Duodenal mucosa (tissue), 2 donors: Measurements from ENCODE around the gene VPS8.

ENCODE experiments used
- H3K27ac ChIP-seq: one replicate; pipeline ENCODE4 v1.7.0; 2013; ENCODE audit warnings: low read depth, low read length
- H3K27me3 ChIP-seq, 2 donors: one replicate each; pipeline ENCODE4 v1.7.0; 2013; ENCODE audit warnings: low read length in 2 of 2, control low read depth in 1 of 2; ENCODE audit not compliant: insufficient read depth in 2 of 2, control insufficient read depth in 1 of 2
- H3K36me3 ChIP-seq, 2 donors: one replicate each; pipeline ENCODE4 v1.7.0; 2013; ENCODE audit warnings: low read length in 2 of 2, control low read depth in 1 of 2; ENCODE audit not compliant: insufficient read depth in 2 of 2, control insufficient read depth in 1 of 2
- H3K4me1 ChIP-seq, 2 donors: one replicate each; pipeline ENCODE4 v1.7.0; 2013; ENCODE audit warnings: low read length in 2 of 2, control low read depth in 1 of 2; ENCODE audit not compliant: insufficient read depth in 2 of 2, control insufficient read depth in 1 of 2
- H3K4me3 ChIP-seq, 2 donors: one replicate each; pipeline ENCODE4 v1.7.0; 2013; ENCODE audit warnings: low read length in 2 of 2, low read depth in 1 of 2
- H3K9ac ChIP-seq, 2 donors: one replicate each; pipeline ENCODE4 v1.7.0; 2013; ENCODE audit warnings: low read length in 2 of 2, low read depth in 1 of 2
- H3K9me3 ChIP-seq, 2 donors: one replicate each; pipeline ENCODE4 v1.7.0; 2013; ENCODE audit warnings: low read length in 2 of 2, control low read depth in 1 of 2; ENCODE audit not compliant: control insufficient read depth in 1 of 2

Gene VPS8

GRCh38 chr3:184771301-184772127 is 40.5 kb upstream of the VPS8 start:
- Histone ChIP-seq H3K27me3 (no peaks in the 10 kb centered on the region), H3K4me3 (no peak overlapping the region), H3K36me3 (no peaks in the 10 kb centered on the region), H3K9me3 (no peaks in the 10 kb centered on the region), H3K4me1 (no peaks in the 10 kb centered on the region), H3K9ac (no peak overlapping the region), H3K27ac (no peak overlapping the region)

- H3K9ac ChIP-seq = no peak overlapping the region
- no peak overlapping the region for H3K27ac ChIP-seq
- no peaks in the 10 kb centered on the region for H3K9me3 ChIP-seq
- no peaks in the 10 kb centered on the region for H3K4me1 ChIP-seq
- no peaks in the 10 kb centered on the region for H3K27me3 ChIP-seq
- H3K4me3 ChIP-seq = no peak overlapping the region
- H3K36me3 ChIP-seq = no peaks in the 10 kb centered on the region
These were observed 39.2 kb upstream of the VPS8 start for GRCh38 chr3:184772667-184773272.

GRCh38 chr3:184773283-184774186 is 38.4 kb upstream of the VPS8 start:
- no peaks in the 10 kb centered on the region for H3K27me3 ChIP-seq
- H3K4me1 ChIP-seq = no peaks in the 10 kb centered on the region
- H3K9ac ChIP-seq = no peak overlapping the region
- no peak overlapping the region for H3K4me3 ChIP-seq
- no peaks in the 10 kb centered on the region for H3K36me3 ChIP-seq
- H3K9me3 ChIP-seq = no peaks in the 10 kb centered on the region
- no peak overlapping the region for H3K27ac ChIP-seq

- H3K4me3 ChIP-seq = no peak overlapping the region
- no peaks in the 10 kb centered on the region for H3K4me1 ChIP-seq
- H3K36me3 ChIP-seq = no peaks in the 10 kb centered on the region
- no peaks in the 10 kb centered on the region for H3K27me3 ChIP-seq
- H3K9me3 ChIP-seq = no peaks in the 10 kb centered on the region
- H3K27ac ChIP-seq = no peak overlapping the region
- no peak overlapping the region for H3K9ac ChIP-seq
These were observed 35.0 kb upstream of the VPS8 start for GRCh38 chr3:184776916-184777315.

- Histone ChIP-seq H3K4me1 (no peaks in the 10 kb centered on the region), H3K36me3 (no peaks in the 10 kb centered on the region), H3K27me3 (no peaks in the 10 kb centered on the region), H3K4me3 (no peak overlapping the region), H3K9ac (no peak overlapping the region), H3K9me3 (no peaks in the 10 kb centered on the region), H3K27ac (no peak overlapping the region)
These were observed 34.2 kb upstream of the VPS8 start for GRCh38 chr3:184777566-184778356.

GRCh38 chr3:184778426-184779332 is 33.3 kb upstream of the VPS8 start:
- no peaks in the 10 kb centered on the region for H3K36me3 ChIP-seq
- no peaks in the 10 kb centered on the region for H3K27me3 ChIP-seq
- H3K9me3 ChIP-seq = no peaks in the 10 kb centered on the region

GRCh38 chr3:184780981-184781515 is 30.9 kb upstream of the VPS8 start:
- no peak overlapping the region for H3K9ac ChIP-seq
- H3K4me3 ChIP-seq = no peak overlapping the region
- H3K9me3 ChIP-seq = no peaks in the 10 kb centered on the region
- peaks cover 0 to 7% of the 10 kb centered on the region in 2 donors for H3K4me1 ChIP-seq
- H3K27ac ChIP-seq = no peak overlapping the region
- H3K36me3 ChIP-seq = no peaks in the 10 kb centered on the region
- no peaks in the 10 kb centered on the region for H3K27me3 ChIP-seq

More at GRCh38 chr3:184778426-184779332, 33.3 kb upstream of the VPS8 start:
- Histone ChIP-seq H3K9ac (no peak overlapping the region), H3K4me1 (no peaks in the 10 kb centered on the region), H3K27ac (no peak overlapping the region), H3K4me3 (no peak overlapping the region)

- no peaks in the 10 kb centered on the region for H3K9me3 ChIP-seq
- no peaks in the 10 kb centered on the region for H3K27me3 ChIP-seq
- no peak overlapping the region for H3K9ac ChIP-seq
- peaks cover 5 to 13% of the 10 kb centered on the region in 2 donors for H3K4me1 ChIP-seq
- H3K27ac ChIP-seq = no peak overlapping the region
- H3K36me3 ChIP-seq = no peaks in the 10 kb centered on the region
- no peak overlapping the region for H3K4me3 ChIP-seq
These were observed 30.2 kb upstream of the VPS8 start for GRCh38 chr3:184781801-184782200.

- H3K4me3 ChIP-seq = no peak overlapping the region
- H3K27ac ChIP-seq = no peak overlapping the region
- H3K27me3 ChIP-seq = no peaks in the 10 kb centered on the region
- H3K4me1 ChIP-seq = peaks cover 9 to 14% of the 10 kb centered on the region in 2 donors
- no peak overlapping the region for H3K9ac ChIP-seq
- no peaks in the 10 kb centered on the region for H3K36me3 ChIP-seq
- H3K9me3 ChIP-seq = no peaks in the 10 kb centered on the region
These were observed 28.6 kb upstream of the VPS8 start for GRCh38 chr3:184783319-184783718.
